ENCODE data around the gene CALN1. TPM values are rescaled to one million over a fixed set of nuclear protein-coding genes. Genes with fewer than 3 reads are reported as not detected.

Gene CALN1
- polyA plus RNA-seq, 1 donor (not counting 4 experiments of a cell fraction or from before 2014, with no cell fraction given) = not detected

DNA sequence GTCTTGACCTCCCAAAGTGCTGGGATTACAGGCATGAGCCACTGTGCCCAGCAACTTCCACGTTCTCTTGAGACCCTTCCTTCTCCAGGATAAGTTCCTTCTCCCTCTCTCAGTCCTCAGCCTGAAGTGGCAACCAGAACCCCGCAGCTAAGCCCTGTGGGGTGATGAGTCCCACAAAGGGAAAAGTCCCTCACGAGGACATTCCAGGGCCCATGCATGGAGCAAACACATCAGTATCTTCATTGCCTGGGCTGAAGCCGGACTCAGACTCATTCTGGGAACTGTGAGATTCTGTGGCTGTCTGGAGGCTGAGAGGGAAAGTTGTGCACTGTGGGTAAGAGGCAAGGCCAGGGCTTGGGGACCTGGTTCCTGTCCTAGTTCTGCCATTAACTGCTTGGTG, 657.3 kb downstream of the CALN1 start:
- H3K9me3 ChIP-seq (ENCODE audit: control insufficient read depth, low read depth, low read length) = no peaks in the 10 kb centered on the region
- H3K4me3 ChIP-seq (ENCODE audit: control insufficient read depth in 2 of 3, extremely low read depth in 1 of 3, insufficient read depth in 2 of 3, low read depth in 1 of 3, low read length in 3 of 3) = no peak overlapping the region
- no peaks in the 10 kb centered on the region for H3K36me3 ChIP-seq (ENCODE audit: control insufficient read depth in 2 of 2, extremely low read depth in 1 of 2, insufficient read depth in 2 of 2, low read length in 2 of 2)
- FAIRE-seq (no peak), DNase-seq (ENCODE audit: low read depth, low spot score) (no peak)
- H3K27me3 ChIP-seq (ENCODE audit: control insufficient read depth, extremely low read depth, insufficient read depth, low read length) = no peaks in the 10 kb centered on the region
- no peaks in the 10 kb centered on the region for H3K4me1 ChIP-seq (ENCODE audit: control insufficient read depth, extremely low read depth, insufficient read depth, low read length)
- H3K27ac ChIP-seq (ENCODE audit: control insufficient read depth, insufficient read depth, low read length) = no peak overlapping the region
- no peak overlapping the region for H3K4me2 ChIP-seq (ENCODE audit: control insufficient read depth, extremely low read depth, insufficient read depth, low read depth, low read length)
- TF ChIP-seq EZH2 (IDR thresholded peaks at IDR 0.05; ENCODE audit: low read length) = no peak
- no peak for TF ChIP-seq CTCF (optimal IDR thresholded peaks at IDR 0.05 in 1 of 3, IDR thresholded peaks at IDR 0.05 in 1 of 3, conservative IDR thresholded peaks at IDR 0.05 in 1 of 3; ENCODE audit: extremely low read depth in 1 of 3, insufficient read depth in 2 of 3, low read length in 3 of 3)
- no peak overlapping the region for H2AFZ ChIP-seq (ENCODE audit: control insufficient read depth, low read length)
- no peaks in the 10 kb centered on the region for H3K79me2 ChIP-seq (ENCODE audit: control insufficient read depth, insufficient read depth, low read length)
- no peak overlapping the region for H3K9ac ChIP-seq (ENCODE audit: control insufficient read depth, extremely low read depth, insufficient read depth, low read length)
- H4K20me1 ChIP-seq (ENCODE audit: control insufficient read depth, extremely low read depth, insufficient read depth, low read length) = no peaks in the 10 kb centered on the region
- dilution Hi-C loops (cut with MboI; ENCODE audit: extremely low pct_ligation_motif_present, low sequenced_read_pairs) = no loop called here
- no peaks in the 10 kb centered on the region for H3K9me1 ChIP-seq (ENCODE audit: control insufficient read depth, extremely low read depth, insufficient read depth, low read length)

- TF ChIP-seq EZH2 (IDR thresholded peaks at IDR 0.05; ENCODE audit: low read length) (no peak), CTCF (optimal IDR thresholded peaks at IDR 0.05 in 1 of 3, IDR thresholded peaks at IDR 0.05 in 1 of 3, conservative IDR thresholded peaks at IDR 0.05 in 1 of 3; ENCODE audit: extremely low read depth in 1 of 3, insufficient read depth in 2 of 3, low read length in 3 of 3) (no peak)
- DNase-seq (ENCODE audit: low read depth, low spot score) = no peak
- Histone ChIP-seq H3K9ac (ENCODE audit: control insufficient read depth, extremely low read depth, insufficient read depth, low read length) (no peak overlapping the region), H3K9me3 (ENCODE audit: control insufficient read depth, low read depth, low read length) (no peaks in the 10 kb centered on the region), H3K27me3 (ENCODE audit: control insufficient read depth, extremely low read depth, insufficient read depth, low read length) (no peaks in the 10 kb centered on the region), H3K4me3 (ENCODE audit: control insufficient read depth in 2 of 3, extremely low read depth in 1 of 3, insufficient read depth in 2 of 3, low read depth in 1 of 3, low read length in 3 of 3) (no peak overlapping the region), H3K4me1 (ENCODE audit: control insufficient read depth, extremely low read depth, insufficient read depth, low read length) (no peaks in the 10 kb centered on the region), H3K36me3 (ENCODE audit: control insufficient read depth in 2 of 2, extremely low read depth in 1 of 2, insufficient read depth in 2 of 2, low read length in 2 of 2) (no peaks in the 10 kb centered on the region), H3K4me2 (ENCODE audit: control insufficient read depth, extremely low read depth, insufficient read depth, low read depth, low read length) (no peak overlapping the region), H2AFZ (ENCODE audit: control insufficient read depth, low read length) (no peak overlapping the region), H4K20me1 (ENCODE audit: control insufficient read depth, extremely low read depth, insufficient read depth, low read length) (no peaks in the 10 kb centered on the region), H3K27ac (ENCODE audit: control insufficient read depth, insufficient read depth, low read length) (no peak overlapping the region), H3K9me1 (ENCODE audit: control insufficient read depth, extremely low read depth, insufficient read depth, low read length) (no peaks in the 10 kb centered on the region), H3K79me2 (ENCODE audit: control insufficient read depth, insufficient read depth, low read length) (no peaks in the 10 kb centered on the region)
- dilution Hi-C loops (cut with MboI; ENCODE audit: extremely low pct_ligation_motif_present, low sequenced_read_pairs) = no loop called here
- no peak for FAIRE-seq
These were observed 658.0 kb downstream of the CALN1 start for GRCh38 chr7:71753956-71754664.
